GM12878 (cell line): Measurements from ENCODE around the gene NIN. TPM values are rescaled to one million over a fixed set of nuclear protein-coding genes. Genes with fewer than 3 reads are reported as not detected.

Experiments
- ATAC-seq: fragments of 200-7000 bp; cut with Tn5 transposase; 3 replicates; pipeline ENCODE4 v1.9.1; 2020; ENCODE audit warnings: mild to moderate bottlenecking, moderate library complexity
- BruUV-seq: library from RNA; stranded (reverse); fragments of 400-500 nt; replicated peaks from 2 replicates; lab custom pipeline; 2021; lab: Mats Ljungman, UMichigan
- CTCF ChIA-PET: fragments of 300-600 bp; sonication (Branson Sonifier 250); formaldehyde crosslinking; extraction: SDS; loops from one replicate; lab custom pipeline; 2021; ENCODE audit warnings: inconsistent platforms; lab: Yijun Ruan, JAX
- POLR2A ChIA-PET: fragments of 350-600 bp; formaldehyde crosslinking; extraction: SDS; loops from one replicate; lab custom pipeline; 2021; ENCODE audit warnings: inconsistent platforms; lab: Charles Lee
- RAD21 ChIA-PET: fragments of 300-600 bp; sonication (Branson Sonifier 250); formaldehyde crosslinking; loops from one replicate; lab custom pipeline; 2023; ENCODE audit warnings: antibody characterized with exemption; ENCODE audit not compliant: unreplicated experiment; lab: Charles Lee
- SMC1A ChIA-PET: fragments of 300-600 bp; sonication (Branson Sonifier 250); formaldehyde crosslinking; loops from one replicate; lab custom pipeline; 2023; ENCODE audit not compliant: unreplicated experiment, uncharacterized antibody; lab: Charles Lee
- DNase-seq: peaks from one replicate; pipeline ENCODE4 v3.0.0-alpha.2; 2011; ENCODE audit warnings: low read depth, low spot score
- FAIRE-seq: peaks from 3 replicates; lab custom pipeline; 2011; peaks lifted over from hg19 to GRCh38; lab: Jason Lieb, UNC
- H2AFZ ChIP-seq: 2 replicates; pipeline ENCODE4 v1.6.0; 2011; ENCODE audit warnings: low read depth, low read length, control low read depth; ENCODE audit not compliant: control insufficient read depth
- H3K27ac ChIP-seq: 2 replicates; pipeline ENCODE4 v1.5.1; 2011; ENCODE audit warnings: control low read depth; ENCODE audit not compliant: control insufficient read depth, insufficient read depth
- H3K27me3 ChIP-seq, 2 experiments: replicated peaks in 1 of 2; 2 replicates each; pipeline versions ENCODE4 v1.6.0 to v1.6.1; 2011; ENCODE audit warnings: low read length in 1 of 2; ENCODE audit not compliant: control insufficient read depth in 2 of 2, insufficient read depth in 2 of 2
- H3K36me3 ChIP-seq, 2 experiments: 2 replicates each; pipeline ENCODE4 v1.5.1; 2011; ENCODE audit warnings: low read length in 1 of 2; ENCODE audit not compliant: control insufficient read depth in 2 of 2, insufficient read depth in 2 of 2
- H3K4me1 ChIP-seq: 2 replicates; pipeline ENCODE4 v1.6.1; 2011; ENCODE audit warnings: mild to moderate bottlenecking, low read length, moderate library complexity, mixed read lengths; ENCODE audit not compliant: control insufficient read depth, insufficient read depth
- H3K4me2 ChIP-seq: 2 replicates; pipeline ENCODE4 v1.6.0; 2011; ENCODE audit warnings: control low read depth; ENCODE audit not compliant: control insufficient read depth, insufficient read depth
- H3K4me3 ChIP-seq: fragments of 200-600 bp; sonication (generic); 2 replicates; pipeline ENCODE4 v1.5.1; 2016
- H3K79me2 ChIP-seq: 2 replicates; pipeline ENCODE4 v1.6.0; 2011; ENCODE audit warnings: low read length; ENCODE audit not compliant: control insufficient read depth, insufficient read depth
- H3K9ac ChIP-seq: 2 replicates; pipeline ENCODE4 v1.8.0; 2011; ENCODE audit warnings: low read length, control low read depth, mixed read lengths; ENCODE audit not compliant: control insufficient read depth, insufficient read depth
- H3K9me3 ChIP-seq: replicated peaks from 3 replicates; pipeline ENCODE4 v1.5.1; 2011; ENCODE audit warnings: mild to moderate bottlenecking, low read length; ENCODE audit not compliant: control insufficient read depth, insufficient read depth
- H4K20me1 ChIP-seq: 2 replicates; pipeline ENCODE4 v1.6.0; 2011; ENCODE audit not compliant: control insufficient read depth, insufficient read depth
- ASH2L ChIP-seq: fragments of 300-600, 200-600 bp; sonication (generic); IDR thresholded peaks from 2 replicates; pipeline ENCODE4 v1.6.1; 2017; ENCODE audit warnings: low read depth, mild to moderate bottlenecking, borderline replicate concordance
- ATF2 ChIP-seq: IDR thresholded peaks from 2 replicates; pipeline ENCODE4 v1.6.1; 2012; ENCODE audit warnings: low read length, inconsistent platforms
- BCL11A ChIP-seq: IDR thresholded peaks from 2 replicates; pipeline ENCODE4 v1.6.1; 2011; ENCODE audit warnings: low read depth, low read length
- CBX5 ChIP-seq: sonication (generic); IDR thresholded peaks from 2 replicates; pipeline ENCODE4 v1.6.1; 2016; ENCODE audit warnings: low read depth, moderate library complexity, mild to moderate bottlenecking, inconsistent platforms
- CREM ChIP-seq: IDR thresholded peaks from 2 replicates; pipeline ENCODE4 v1.6.1; 2014; ENCODE audit warnings: antibody characterized with exemption, low read depth
- EGR1 ChIP-seq, 2 experiments: IDR thresholded peaks; 1 replicate in 1 of 2; 2 replicates in 1 of 2; pipeline ENCODE4 v1.6.1; 2011 to 2012; ENCODE audit warnings: low read depth in 2 of 2, low read length in 2 of 2, borderline replicate concordance in 1 of 2, mild to moderate bottlenecking in 1 of 2, moderate library complexity in 1 of 2
- FOS ChIP-seq: IDR thresholded peaks from 3 replicates; pipeline ENCODE4 v1.6.1; 2011; ENCODE audit warnings: borderline replicate concordance; ENCODE audit not compliant: insufficient read length; ENCODE audit errors: extremely low read depth
- IKZF2 ChIP-seq, 2 experiments: fragments of 450-650 bp; IDR thresholded peaks; 2 replicates each; pipeline ENCODE4 v1.6.1; 2017; ENCODE audit warnings: mild to moderate bottlenecking in 2 of 2, moderate library complexity in 2 of 2
- IRF4 ChIP-seq: IDR thresholded peaks from 2 replicates; pipeline ENCODE4 v1.6.1; 2011; ENCODE audit warnings: low read depth, low read length
- JUND ChIP-seq: IDR thresholded peaks from 2 replicates; pipeline ENCODE4 v1.6.1; 2012; ENCODE audit warnings: low read depth, mild to moderate bottlenecking, low read length, improper control_type of control experiment, moderate library complexity
- LARP7 ChIP-seq: fragments of 450-650 bp; IDR thresholded peaks from 2 replicates; pipeline ENCODE4 v1.6.1; 2017; ENCODE audit warnings: mild to moderate bottlenecking
- MYB ChIP-seq: fragments of 150-350 bp; IDR thresholded peaks from 2 replicates; pipeline ENCODE4 v1.6.1; 2014; ENCODE audit warnings: mild to moderate bottlenecking, low read depth, low read length, borderline replicate concordance
- NKRF ChIP-seq: fragments of 450-650 bp; conservative IDR thresholded peaks from 2 replicates; pipeline ENCODE4 v1.6.1; 2017; ENCODE audit warnings: mild to moderate bottlenecking, moderate library complexity
- RBBP5 ChIP-seq: fragments of 200-600 bp; sonication (generic); conservative IDR thresholded peaks from 2 replicates; pipeline ENCODE4 v1.6.1; 2016
- SREBF2 ChIP-seq: IDR thresholded peaks from 2 replicates; pipeline ENCODE4 v1.6.1; 2012; ENCODE audit warnings: mild to moderate bottlenecking, low read length
- STAT1 ChIP-seq: fragments of 450-650 bp; conservative IDR thresholded peaks from 2 replicates; pipeline ENCODE4 v1.6.1; 2014; ENCODE audit warnings: antibody characterized with exemption, mild to moderate bottlenecking
- SUZ12 ChIP-seq: fragments of 200-600 bp; sonication (generic); IDR thresholded peaks from one replicate; pipeline ENCODE4 v1.6.1; 2018; ENCODE audit warnings: antibody characterized with exemption, mild to moderate bottlenecking; ENCODE audit not compliant: unreplicated experiment
- TCF3 ChIP-seq: IDR thresholded peaks from 2 replicates; pipeline ENCODE4 v1.6.1; 2012; ENCODE audit warnings: low read depth, mild to moderate bottlenecking, low read length, borderline replicate concordance; ENCODE audit not compliant: insufficient read depth
- YY1 ChIP-seq: IDR thresholded peaks from 2 replicates; pipeline ENCODE4 v1.6.1; 2011; ENCODE audit warnings: low read depth, mild to moderate bottlenecking, low read length
- WGBS: methylation state at CpG from one replicate; pipeline ENCODE4 v1.1.6; 2016; ENCODE audit warnings: low lambda C conversion rate; ENCODE audit not compliant: insufficient replicate concordance, insufficient coverage; ENCODE audit errors: missing lambda C conversion rate; 5-methylcytosine and 5-hydroxymethylcytosine counted together
- in situ Hi-C: fragments of 300-500 bp; cut with MboI; formaldehyde crosslinking; loops from 9 replicates; pipeline ENCODE4 v1.14.3; 2018; ENCODE audit warnings: mixed read lengths
- intact Hi-C: fragments of 100-400 bp; cut with micrococcal nuclease; formaldehyde crosslinking; loops from one replicate; pipeline ENCODE4 v1.14.2; 2022; ENCODE audit not compliant: unreplicated experiment
- polyA plus RNA-seq, 11 experiments: library from polyadenylated mRNA; depleted of rRNA in 4 of 11; unstranded in 6 of 11; stranded (reverse) in 5 of 11; fragments of >200 nt; fragmentation: Nextera tagmentation in 4 of 11; fragmentation: Illumina TruSeq in 1 of 11; extraction: Ambion mirVana in 4 of 11; extraction: Trizol in 1 of 11; gene quantifications; 1 replicate in 1 of 11; 2 replicates in 10 of 11; pipeline versions ENCODE4 v1.2.1 to v1.2.3, GENCODE V29; 2011 to 2016; ENCODE audit warnings: inconsistent platforms in 2 of 11, missing spikeins in 2 of 11, low read depth in 1 of 11
- total RNA-seq, 4 experiments: library from RNA; depleted of rRNA in 3 of 4; stranded (reverse); fragments of >200 nt in 3 of 4; fragmentation: Illumina TruSeq in 1 of 4; extraction: Trizol in 1 of 4; gene quantifications; 2 replicates each; pipeline versions ENCODE4 v1.2.1 to v1.2.3, GENCODE V29; 2013 to 2021

The NIN gene
- total and polyA plus RNA-seq, 10 of the 15 experiments (the other 5 are each of a cell fraction or from before 2014, with no cell fraction given) = 16.2 to 135 (median 70.3) TPM

- WGBS = 71% methylated on average over 2 of the region's 2 CpGs
- Histone ChIP-seq H3K9ac (no peak overlapping the region), H3K79me2 (no peaks in the 10 kb centered on the region), H3K36me3 (no peaks in the 10 kb centered on the region), H3K9me3 (no peaks in the 10 kb centered on the region), H3K4me1 (peaks cover 20% of the 10 kb centered on the region), H2AFZ (no peak overlapping the region), H3K4me2 (no peak overlapping the region), H3K4me3 (no peak overlapping the region), H4K20me1 (no peaks in the 10 kb centered on the region), H3K27ac (no peak overlapping the region), H3K27me3 (no peaks in the 10 kb centered on the region)
- no peak for DNase-seq
- POLR2A ChIA-PET = interaction anchor here (1.1 kb wide), 1 partner anchor 19 kb away, joined by 4 read pairs; no protein-coding TSS in a partner anchor
- intact Hi-C loops (no loop called here), in situ Hi-C loops (no loop called here)
- RAD21 ChIA-PET = interaction anchor here (0.6 to 0.8 kb wide), 2 partner anchors 35 to 61 kb away, joined by 3 to 4 read pairs; no protein-coding TSS in a partner anchor
- no TSS peak for BruUV-seq
- CTCF ChIA-PET = interaction anchor here (0.6 kb wide), 1 partner anchor 148 kb away, joined by 3 read pairs; no protein-coding TSS in a partner anchor
- FAIRE-seq = no peak
- no peak for ATAC-seq
- SMC1A ChIA-PET = no interaction called here
- TF ChIP-seq IRF4 (no peak), STAT1 (no peak), NKRF (no peak), EGR1 (IDR thresholded peaks at IDR 0.05; ENCODE audit: borderline replicate concordance in 1 of 2, low read depth in 2 of 2, low read length in 2 of 2) (no peak), CREM (no peak), RBBP5 (no peak), LARP7 (no peak), SREBF2 (no peak), ATF2 (no peak), YY1 (no peak), CBX5 (no peak), ASH2L (no peak), JUND (no peak), TCF3 (no peak), FOS (no peak), MYB (no peak), SUZ12 (no peak), IKZF2 (IDR thresholded peaks at IDR 0.05) (no peak), BCL11A (no peak)
Measured at GRCh38 chr14:50675597-50675996, 155.4 kb downstream of the NIN start.
